Spinal cord (tissue), 10 donors: ENCODE results near the gene PEMT. TPM values are rescaled to one million over a fixed set of nuclear protein-coding genes. Genes with fewer than 3 reads are reported as not detected.

ENCODE experiments used
- DNase-seq, 6 donors: peaks; one replicate each; pipeline versions ENCODE4 v3.0.0 to v3.0.0-alpha.2; 2013 to 2015; ENCODE audit warnings: low spot score in 6 of 6, low read depth in 4 of 6
- H3K27ac ChIP-seq: one replicate; pipeline ENCODE4 v1.5.1; 2013; ENCODE audit warnings: low read depth, low read length, control low read depth
- H3K27me3 ChIP-seq: one replicate; pipeline ENCODE4 v1.6.1; 2013; ENCODE audit warnings: low read length; ENCODE audit not compliant: control insufficient read depth, insufficient read depth
- H3K36me3 ChIP-seq: one replicate; pipeline ENCODE4 v1.6.1; 2013; ENCODE audit warnings: low read length; ENCODE audit not compliant: control insufficient read depth, insufficient read depth
- H3K4me1 ChIP-seq: one replicate; pipeline ENCODE4 v1.6.1; 2013; ENCODE audit warnings: low read length; ENCODE audit not compliant: control insufficient read depth, insufficient read depth
- H3K4me3 ChIP-seq: one replicate; pipeline ENCODE4 v1.5.1; 2013; ENCODE audit warnings: low read depth, low read length, control low read depth
- H3K9me3 ChIP-seq: one replicate; pipeline ENCODE4 v1.6.1; 2013; ENCODE audit warnings: low read length; ENCODE audit not compliant: control insufficient read depth, insufficient read depth
- WGBS: methylation state at CpG from one replicate; pipeline ENCODE4 v1.1.5; 2013; ENCODE audit warnings: missing lambda C conversion rate; ENCODE audit not compliant: insufficient coverage; 5-methylcytosine and 5-hydroxymethylcytosine counted together
- polyA plus RNA-seq, 2 donors: library from polyadenylated mRNA; unstranded; fragments of 120-200 nt; gene quantifications; one replicate each; pipeline ENCODE4 v1.2.1, GENCODE V29; 2013; ENCODE audit not compliant: insufficient read length in 2 of 2
- total RNA-seq, 2 donors: library from RNA; depleted of rRNA in 1 of 2; stranded (reverse); fragments of 120-200 nt in 1 of 2; fragments of >200 nt in 1 of 2; gene quantifications; one replicate each; pipeline versions ENCODE4 v1.2.3 to v1.2.4, GENCODE V29; 2013 to 2014
- donor health status: healthy.

The PEMT gene
- total and polyA plus RNA-seq, 4 donors: 28.5 to 48.3 (median 43.9) TPM

DNA sequence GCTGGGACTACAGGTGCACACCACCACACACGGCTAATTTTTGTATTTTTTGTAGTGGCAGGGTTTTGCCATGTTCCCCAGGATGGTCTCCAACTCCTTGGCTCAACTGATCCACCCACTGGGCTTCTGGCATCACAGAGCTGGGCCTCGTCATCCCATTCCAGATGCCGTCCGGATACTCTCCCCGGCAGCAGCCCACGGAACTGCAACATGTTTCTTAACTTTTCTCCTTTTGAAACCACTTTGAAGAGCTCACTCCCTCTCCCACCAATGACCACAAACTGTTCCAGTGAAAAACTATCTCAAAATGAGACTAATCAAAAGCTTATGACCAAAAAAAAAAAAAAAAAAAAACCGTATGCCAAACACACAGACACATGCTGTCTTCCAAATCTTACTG is 17.6 kb downstream of the PEMT start:
- peaks cover 55% of the 10 kb centered on the region for H3K36me3 ChIP-seq
- H3K9me3 ChIP-seq: no peaks in the 10 kb centered on the region
- H3K4me1 ChIP-seq: peaks cover 25% of the 10 kb centered on the region
- H3K27ac ChIP-seq: no peak overlapping the region
- H3K4me3 ChIP-seq: no peak overlapping the region
- 90% methylated on average over 6 of the region's 7 CpGs for WGBS
- no peaks in the 10 kb centered on the region for H3K27me3 ChIP-seq
- DNase-seq: no peak

GRCh38 chr17:17572010-17572785 is 19.3 kb downstream of the PEMT start:
- Histone ChIP-seq H3K4me3 (no peak overlapping the region), H3K36me3 (peaks cover 53% of the 10 kb centered on the region), H3K4me1 (peaks cover 42% of the 10 kb centered on the region), H3K27ac (no peak overlapping the region), H3K27me3 (no peaks in the 10 kb centered on the region), H3K9me3 (no peaks in the 10 kb centered on the region)
- no peak for DNase-seq
- WGBS: 91% methylated on average over 15 of the region's 15 CpGs

DNA sequence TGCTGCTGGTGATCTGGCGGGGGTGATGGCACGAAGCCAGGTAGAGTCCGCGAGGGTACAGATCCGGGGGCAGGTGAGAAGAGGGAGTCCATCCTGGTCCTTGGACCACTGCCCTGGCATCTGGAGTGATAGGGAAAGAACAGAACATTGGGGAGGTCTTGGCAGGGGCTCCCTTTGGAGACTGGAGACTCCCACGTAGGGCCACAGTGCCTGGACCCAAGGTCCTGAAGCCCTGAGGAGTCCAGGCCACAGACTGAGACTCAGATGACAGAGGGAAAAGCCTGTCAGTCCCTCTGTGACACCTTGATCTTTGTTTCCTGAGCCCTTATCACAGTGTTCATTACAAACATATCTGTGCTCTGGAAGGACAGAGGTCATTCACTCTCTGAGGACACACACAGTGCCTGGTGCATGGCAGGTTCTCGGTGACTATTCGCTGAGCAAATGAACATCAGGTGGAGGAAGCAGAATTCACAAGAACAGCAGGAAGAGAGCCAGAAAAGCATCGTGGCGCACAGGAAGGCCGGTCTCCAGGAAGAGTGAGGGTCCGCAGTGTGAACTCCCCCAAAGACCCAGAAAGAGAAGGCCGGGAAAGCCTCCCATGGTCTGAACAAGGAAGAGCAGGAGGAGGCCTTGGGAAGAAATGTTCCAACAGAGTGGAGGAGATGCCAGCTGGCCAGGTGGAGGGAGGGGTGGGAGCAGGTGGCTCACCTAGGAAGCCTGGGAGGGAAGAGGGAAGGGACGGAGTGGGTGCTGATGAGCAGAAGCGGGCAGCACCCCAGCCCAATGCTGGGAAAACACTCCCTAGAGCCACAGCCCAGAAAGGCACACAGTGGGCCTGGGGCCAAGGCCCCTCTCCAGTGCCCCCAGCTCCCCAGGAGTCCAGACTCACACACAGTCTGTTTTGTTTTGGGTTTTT is 20.5 kb downstream of the PEMT start:
- Histone ChIP-seq H3K27me3 (no peaks in the 10 kb centered on the region), H3K4me1 (peaks cover 54% of the 10 kb centered on the region), H3K36me3 (peaks cover 48% of the 10 kb centered on the region), H3K4me3 (no peak overlapping the region), H3K27ac (no peak overlapping the region), H3K9me3 (no peaks in the 10 kb centered on the region)
- WGBS: 79% methylated on average over 13 of the region's 15 CpGs
- no peak for DNase-seq

- H3K36me3 ChIP-seq: peaks cover 42% of the 10 kb centered on the region
- 70% methylated on average over 6 of the region's 7 CpGs for WGBS
- H3K27ac ChIP-seq: no peak overlapping the region
- H3K4me3 ChIP-seq: no peak overlapping the region
- DNase-seq: peak in 2 of 6 donors; percentile 63 to 76
- no peaks in the 10 kb centered on the region for H3K27me3 ChIP-seq
- peaks cover 62% of the 10 kb centered on the region for H3K4me1 ChIP-seq
- H3K9me3 ChIP-seq: no peaks in the 10 kb centered on the region
Measured at GRCh38 chr17:17570140-17570797, 21.2 kb downstream of the PEMT start.

GRCh38 chr17:17569691-17570090 is 21.8 kb downstream of the PEMT start:
- Histone ChIP-seq H3K36me3 (peaks cover 38% of the 10 kb centered on the region), H3K27ac (no peak overlapping the region), H3K9me3 (no peaks in the 10 kb centered on the region), H3K4me1 (peaks cover 67% of the 10 kb centered on the region), H3K27me3 (no peaks in the 10 kb centered on the region), H3K4me3 (no peak overlapping the region)
- DNase-seq: no peak
- WGBS: 80% methylated on average over 4 of the region's 4 CpGs

- Histone ChIP-seq H3K27ac (no peak overlapping the region), H3K4me3 (no peak overlapping the region), H3K36me3 (peaks cover 40% of the 10 kb centered on the region), H3K9me3 (no peaks in the 10 kb centered on the region), H3K27me3 (no peaks in the 10 kb centered on the region), H3K4me1 (peaks cover 75% of the 10 kb centered on the region)
- WGBS: 67% methylated on average over 6 of the region's 6 CpGs
- peak in 2 of 6 donors; percentile 35 to 46 for DNase-seq
Measured at GRCh38 chr17:17568772-17569195, 22.7 kb downstream of the PEMT start.

- DNase-seq: peak; percentile 61 to 96 (median 78)
Measured at GRCh38 chr17:17567631-17568030, 23.9 kb downstream of the PEMT start.

DNA sequence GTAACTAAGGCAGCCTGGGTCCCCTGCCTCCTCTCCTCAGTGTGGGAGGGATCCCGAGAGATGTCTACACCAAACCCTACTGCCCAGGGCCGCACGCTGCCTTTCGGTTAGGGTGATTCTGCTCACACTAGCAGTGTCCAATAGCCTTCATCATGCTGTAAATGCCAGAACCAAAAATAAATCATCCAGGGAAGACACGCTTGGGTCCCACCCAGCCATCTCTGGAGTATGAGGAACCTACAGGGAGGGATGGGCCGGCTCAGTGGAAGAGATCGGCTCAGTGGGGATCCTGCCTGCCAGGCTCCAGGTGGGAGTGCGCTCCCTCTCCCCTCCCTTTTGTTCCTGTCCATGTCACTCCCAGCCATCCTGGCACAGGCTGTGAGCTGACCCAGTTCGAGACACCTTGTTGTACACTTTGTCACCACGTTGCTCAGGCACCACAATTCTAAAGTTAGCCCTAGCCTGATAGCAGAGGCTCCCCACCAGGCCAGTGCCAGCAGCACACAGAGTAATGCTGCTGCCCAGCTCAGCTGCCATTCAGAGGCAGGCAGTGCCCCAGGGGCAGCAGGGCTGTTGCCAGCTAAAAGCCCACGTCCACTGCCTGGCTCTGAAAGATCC is 24.5 kb downstream of the PEMT start:
- H3K4me3 ChIP-seq: no peak overlapping the region
- H3K4me1 ChIP-seq: peaks cover 78% of the 10 kb centered on the region
- H3K27me3 ChIP-seq: no peaks in the 10 kb centered on the region
- WGBS: 57% methylated on average over 11 of the region's 11 CpGs
- no peaks in the 10 kb centered on the region for H3K9me3 ChIP-seq
- H3K27ac ChIP-seq: peak overlapping the region; percentile 45
- DNase-seq: no peak
- peaks cover 42% of the 10 kb centered on the region for H3K36me3 ChIP-seq

More at GRCh38 chr17:17567631-17568030, 23.9 kb downstream of the PEMT start:
- peaks cover 46% of the 10 kb centered on the region for H3K36me3 ChIP-seq
- H3K4me3 ChIP-seq: no peak overlapping the region
- H3K27me3 ChIP-seq: no peaks in the 10 kb centered on the region
- no peaks in the 10 kb centered on the region for H3K9me3 ChIP-seq
- WGBS: 25% methylated on average over 7 of the region's 7 CpGs
- H3K4me1 ChIP-seq: peaks cover 78% of the 10 kb centered on the region
- peak overlapping the region; percentile 45 for H3K27ac ChIP-seq
